Measurements from ENCODE around the gene DNMT1.

DNA sequence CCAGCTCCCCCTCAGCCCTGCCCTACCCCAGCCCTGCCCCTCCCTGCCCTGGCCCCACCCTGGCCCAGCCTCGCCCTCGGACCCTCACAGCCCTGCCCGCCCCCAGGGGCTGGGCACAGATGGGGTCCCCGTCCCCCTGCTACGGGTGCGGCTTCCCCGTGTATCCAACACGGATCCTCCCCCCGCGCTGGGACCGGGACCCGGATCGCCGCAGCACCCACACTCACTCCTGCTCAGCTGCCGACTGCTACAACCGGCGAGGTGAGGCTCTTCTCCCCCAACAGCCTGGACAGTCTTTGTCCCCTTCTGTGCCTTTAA is 103.4 kb downstream of the DNMT1 start:
- TF ChIP-seq ARNTL (CRISPR knock-in tag; IDR thresholded peaks at IDR 0.05; ENCODE audit: borderline replicate concordance, low read depth), result no peak
- TF ChIP-seq ZNF565 (CRISPR knock-in tag; conservative IDR thresholded peaks at IDR 0.05; ENCODE audit: low read depth), result no peak
- no peak for TF ChIP-seq SNAI2 (CRISPR knock-in tag; IDR thresholded peaks at IDR 0.05)
- TF ChIP-seq BACH2 (CRISPR knock-in tag; IDR thresholded peaks at IDR 0.05; ENCODE audit: borderline replicate concordance), result no peak
- TF ChIP-seq, protein P1, sequence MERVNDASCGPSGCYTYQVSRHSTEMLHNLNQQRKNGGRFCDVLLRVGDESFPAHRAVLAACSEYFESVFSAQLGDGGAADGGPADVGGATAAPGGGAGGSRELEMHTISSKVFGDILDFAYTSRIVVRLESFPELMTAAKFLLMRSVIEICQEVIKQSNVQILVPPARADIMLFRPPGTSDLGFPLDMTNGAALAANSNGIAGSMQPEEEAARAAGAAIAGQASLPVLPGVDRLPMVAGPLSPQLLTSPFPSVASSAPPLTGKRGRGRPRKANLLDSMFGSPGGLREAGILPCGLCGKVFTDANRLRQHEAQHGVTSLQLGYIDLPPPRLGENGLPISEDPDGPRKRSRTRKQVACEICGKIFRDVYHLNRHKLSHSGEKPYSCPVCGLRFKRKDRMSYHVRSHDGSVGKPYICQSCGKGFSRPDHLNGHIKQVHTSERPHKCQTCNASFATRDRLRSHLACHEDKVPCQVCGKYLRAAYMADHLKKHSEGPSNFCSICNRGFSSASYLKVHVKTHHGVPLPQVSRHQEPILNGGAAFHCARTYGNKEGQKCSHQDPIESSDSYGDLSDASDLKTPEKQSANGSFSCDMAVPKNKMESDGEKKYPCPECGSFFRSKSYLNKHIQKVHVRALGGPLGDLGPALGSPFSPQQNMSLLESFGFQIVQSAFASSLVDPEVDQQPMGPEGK (CRISPR knock-in tag; IDR thresholded peaks at IDR 0.05; ENCODE audit: borderline replicate concordance), result no peak
- TF ChIP-seq, protein P2, sequence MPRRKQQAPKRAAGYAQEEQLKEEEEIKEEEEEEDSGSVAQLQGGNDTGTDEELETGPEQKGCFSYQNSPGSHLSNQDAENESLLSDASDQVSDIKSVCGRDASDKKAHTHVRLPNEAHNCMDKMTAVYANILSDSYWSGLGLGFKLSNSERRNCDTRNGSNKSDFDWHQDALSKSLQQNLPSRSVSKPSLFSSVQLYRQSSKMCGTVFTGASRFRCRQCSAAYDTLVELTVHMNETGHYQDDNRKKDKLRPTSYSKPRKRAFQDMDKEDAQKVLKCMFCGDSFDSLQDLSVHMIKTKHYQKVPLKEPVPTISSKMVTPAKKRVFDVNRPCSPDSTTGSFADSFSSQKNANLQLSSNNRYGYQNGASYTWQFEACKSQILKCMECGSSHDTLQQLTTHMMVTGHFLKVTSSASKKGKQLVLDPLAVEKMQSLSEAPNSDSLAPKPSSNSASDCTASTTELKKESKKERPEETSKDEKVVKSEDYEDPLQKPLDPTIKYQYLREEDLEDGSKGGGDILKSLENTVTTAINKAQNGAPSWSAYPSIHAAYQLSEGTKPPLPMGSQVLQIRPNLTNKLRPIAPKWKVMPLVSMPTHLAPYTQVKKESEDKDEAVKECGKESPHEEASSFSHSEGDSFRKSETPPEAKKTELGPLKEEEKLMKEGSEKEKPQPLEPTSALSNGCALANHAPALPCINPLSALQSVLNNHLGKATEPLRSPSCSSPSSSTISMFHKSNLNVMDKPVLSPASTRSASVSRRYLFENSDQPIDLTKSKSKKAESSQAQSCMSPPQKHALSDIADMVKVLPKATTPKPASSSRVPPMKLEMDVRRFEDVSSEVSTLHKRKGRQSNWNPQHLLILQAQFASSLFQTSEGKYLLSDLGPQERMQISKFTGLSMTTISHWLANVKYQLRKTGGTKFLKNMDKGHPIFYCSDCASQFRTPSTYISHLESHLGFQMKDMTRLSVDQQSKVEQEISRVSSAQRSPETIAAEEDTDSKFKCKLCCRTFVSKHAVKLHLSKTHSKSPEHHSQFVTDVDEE (CRISPR knock-in tag; IDR thresholded peaks at IDR 0.05), result no peak
- no peak for TF ChIP-seq ZFP3 (CRISPR knock-in tag; IDR thresholded peaks at IDR 0.05)

Data from SK-N-SH treated with all-trans-retinoic acid at 6 μM for 48 hours (cell line).